Activated naive CD4-positive, alpha-beta T cell treated with Interleukin-2 at 50 U/mL for 16 hours (primary cell): ENCODE data around the gene GPR171.
"Not testable (repeated sequence)": the region's sequence is repeated elsewhere in the genome, so short reads cannot be mapped to it uniquely, and the experiment has no call there.

Experiments used
- DNase-seq: peaks from one replicate; pipeline ENCODE4 v3.0.0-alpha.2; 2020

GPR171 gene, protein sequence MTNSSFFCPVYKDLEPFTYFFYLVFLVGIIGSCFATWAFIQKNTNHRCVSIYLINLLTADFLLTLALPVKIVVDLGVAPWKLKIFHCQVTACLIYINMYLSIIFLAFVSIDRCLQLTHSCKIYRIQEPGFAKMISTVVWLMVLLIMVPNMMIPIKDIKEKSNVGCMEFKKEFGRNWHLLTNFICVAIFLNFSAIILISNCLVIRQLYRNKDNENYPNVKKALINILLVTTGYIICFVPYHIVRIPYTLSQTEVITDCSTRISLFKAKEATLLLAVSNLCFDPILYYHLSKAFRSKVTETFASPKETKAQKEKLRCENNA

DNA sequence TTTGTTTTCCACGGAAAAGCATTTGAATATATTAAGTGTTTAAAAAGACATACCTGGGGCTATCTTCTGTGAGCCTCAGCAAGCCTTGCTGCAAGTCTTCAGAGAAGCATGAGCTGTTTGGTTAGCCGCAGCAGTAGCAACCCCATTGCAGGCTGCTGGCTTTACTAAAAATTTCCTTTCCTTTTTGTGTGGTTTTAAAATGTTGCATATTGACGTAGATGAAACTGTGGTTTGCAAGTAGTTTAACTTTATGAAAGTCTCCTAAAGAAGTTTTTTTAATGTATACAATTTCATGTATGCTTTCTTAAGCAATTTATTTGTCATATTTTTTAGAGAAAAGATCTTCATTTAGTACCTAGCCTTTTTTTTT is at the start of gene GPR171:
TSS of gene GPR171 (minus strand) at position 166 of the 370 bp plus-strand sequence. CDS start 3,830 bp downstream, outside the sequence.
- peak; percentile 71 for DNase-seq

DNA sequence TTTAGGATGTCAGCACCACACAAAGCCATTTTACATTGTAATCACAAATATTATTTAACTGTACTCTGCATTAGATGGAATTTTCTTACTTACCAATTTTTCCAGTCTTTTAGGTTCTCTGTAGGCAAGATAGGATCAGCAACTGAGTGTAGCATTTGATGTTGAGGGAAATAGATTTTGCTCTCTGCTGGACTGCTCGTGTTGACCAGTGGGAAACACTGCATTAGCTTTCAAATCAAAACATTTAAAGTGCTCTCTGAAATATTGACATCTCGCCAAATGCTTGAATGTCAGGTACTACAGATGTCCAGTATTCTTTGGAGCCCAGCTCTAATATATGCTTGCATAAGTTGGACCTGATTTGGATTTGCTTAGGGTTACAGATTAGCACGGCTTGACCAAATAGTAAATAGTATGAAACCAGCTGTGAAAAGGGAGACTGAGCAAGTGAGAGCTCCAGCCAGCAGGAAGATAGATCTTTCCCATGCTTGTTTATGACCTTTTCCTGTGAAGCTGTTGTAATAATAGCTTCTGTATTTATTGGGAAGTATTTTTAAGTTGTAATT is 45.8 kb upstream of the GPR171 start:
- no peak for DNase-seq

DNA sequence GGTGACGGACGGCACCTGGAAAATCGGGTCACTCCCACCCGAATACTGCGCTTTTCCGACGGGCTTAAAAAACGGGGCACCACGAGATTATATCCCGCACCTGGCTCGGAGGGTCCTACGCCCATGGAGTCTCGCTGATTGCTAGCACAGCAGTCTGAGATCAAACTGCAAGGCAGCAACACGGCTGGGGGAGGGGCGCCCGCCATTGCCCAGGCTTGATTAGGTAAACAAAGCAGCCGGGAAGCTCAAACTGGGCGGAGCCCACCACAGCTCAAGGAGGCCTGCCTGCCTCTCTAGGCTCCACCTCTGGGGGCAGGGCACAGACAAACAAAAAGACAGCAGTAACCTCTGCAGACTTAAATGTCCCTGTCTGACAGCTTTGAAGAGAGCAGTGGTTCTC is 39.0 kb upstream of the GPR171 start:
- not testable (repeated sequence) for DNase-seq

DNA sequence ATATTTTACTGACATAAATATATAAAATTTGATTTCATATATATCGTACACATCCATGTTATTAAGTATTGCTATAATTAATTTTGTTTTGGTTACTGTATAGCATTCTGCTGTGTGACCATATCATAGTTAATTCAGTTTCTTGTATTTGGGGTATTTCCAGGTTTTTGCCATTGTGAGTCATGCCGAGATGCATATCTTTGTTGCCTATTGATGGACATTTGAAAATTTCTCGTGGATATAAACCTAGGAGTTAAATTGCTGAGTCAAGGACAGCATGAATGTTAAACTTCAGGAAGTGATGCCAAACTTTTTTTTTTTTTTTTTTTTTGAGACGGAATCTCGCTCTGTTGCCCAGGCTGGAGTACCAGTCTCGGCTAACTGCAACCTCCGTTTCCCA is 33.7 kb upstream of the GPR171 start:
- DNase-seq = no peak

DNA sequence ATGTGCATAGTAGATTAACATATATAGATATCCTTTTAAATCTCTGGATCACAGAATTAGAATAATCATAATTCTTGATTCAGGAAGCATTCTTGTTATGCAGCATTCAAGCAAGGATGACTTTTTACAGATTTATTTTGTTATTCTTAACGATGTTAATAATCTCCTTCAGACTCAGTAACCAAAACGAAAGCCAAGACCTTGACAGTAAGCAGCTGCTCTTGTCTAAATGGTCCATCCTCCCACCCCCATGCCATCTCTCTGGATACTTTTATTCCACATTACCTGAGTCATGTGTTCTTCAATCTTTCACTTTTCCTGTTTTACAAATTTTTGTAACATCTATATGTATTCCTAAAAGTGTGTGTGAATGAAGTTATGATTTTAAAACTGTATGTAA is 33.3 kb upstream of the GPR171 start:
- DNase-seq = no peak

DNA sequence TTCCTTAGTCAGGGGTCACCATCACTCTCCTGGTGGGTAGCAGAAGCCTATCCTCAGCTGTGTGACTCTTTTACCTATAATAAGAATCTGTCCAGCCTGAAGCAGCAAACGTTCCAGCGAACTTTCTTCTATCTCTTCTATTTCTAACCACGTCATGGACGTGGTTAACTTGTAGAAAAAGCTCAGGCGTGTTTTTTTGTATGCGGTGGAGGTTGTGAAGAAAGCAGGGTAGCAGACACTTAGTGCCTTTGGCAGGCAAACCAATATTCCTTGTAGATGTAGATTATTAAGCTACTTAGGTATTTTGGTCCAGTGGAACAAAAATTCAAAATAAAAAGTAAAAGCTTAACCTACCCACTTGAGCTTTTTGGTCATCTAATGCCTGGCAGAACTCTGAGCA is 31.8 kb upstream of the GPR171 start:
- DNase-seq = no peak

DNA sequence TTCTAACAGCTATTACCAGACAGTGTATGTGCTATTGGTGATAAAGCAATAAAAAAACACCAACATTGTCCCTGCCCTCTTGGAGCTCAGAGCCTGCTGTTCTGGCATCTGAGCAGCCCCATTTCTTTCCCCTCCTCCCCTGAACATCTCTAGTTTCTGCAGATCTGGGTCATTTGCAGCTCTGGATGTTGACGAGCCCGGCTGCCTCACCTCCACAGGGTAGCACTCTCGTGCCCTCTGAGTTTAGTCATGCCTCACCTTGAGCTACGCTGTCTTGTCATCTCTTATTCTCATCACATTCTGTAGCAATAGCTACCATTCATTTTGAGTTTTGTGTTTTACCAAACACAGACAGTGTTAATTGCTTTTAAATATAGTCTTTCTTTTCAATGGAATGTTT is 30.0 kb upstream of the GPR171 start:
- DNase-seq = no peak

DNA sequence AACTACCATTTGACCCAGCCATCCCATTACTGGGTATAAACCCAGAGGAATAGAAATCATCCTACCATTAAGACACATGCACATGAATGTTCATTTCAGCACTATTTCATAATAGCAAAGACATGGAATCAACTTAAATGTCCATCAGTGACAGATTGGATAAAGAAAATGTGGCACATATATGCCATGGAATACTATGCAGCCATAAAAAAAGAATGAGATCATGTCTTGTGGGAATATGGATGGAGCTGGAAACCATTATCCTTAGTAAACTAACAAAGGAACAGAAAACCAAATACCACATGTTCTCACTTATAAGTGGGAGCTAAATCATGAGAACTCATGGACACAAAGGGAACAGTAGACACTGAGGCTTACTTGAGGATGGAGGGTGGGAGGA is 29.4 kb upstream of the GPR171 start:
- not testable (repeated sequence) for DNase-seq

DNA sequence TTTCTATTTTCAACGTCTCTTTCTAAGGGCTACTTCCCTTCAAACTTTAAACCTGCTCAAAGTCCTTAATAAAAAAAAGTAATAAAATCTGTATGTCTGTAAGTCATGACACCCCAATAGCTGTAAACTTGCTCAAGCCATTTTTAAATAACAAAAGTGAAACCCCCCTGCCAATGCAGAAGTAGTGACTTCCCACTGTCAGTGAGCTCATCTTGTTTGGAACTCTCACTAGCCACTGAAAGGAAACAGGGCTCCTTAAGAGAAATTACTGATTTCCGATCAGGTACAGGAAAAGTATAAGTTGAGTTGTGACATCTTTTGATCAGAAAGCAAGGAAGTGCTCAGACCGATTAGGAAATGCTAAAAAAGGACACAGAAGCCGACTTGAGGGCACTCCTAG is 27.6 kb upstream of the GPR171 start:
- no peak for DNase-seq

DNA sequence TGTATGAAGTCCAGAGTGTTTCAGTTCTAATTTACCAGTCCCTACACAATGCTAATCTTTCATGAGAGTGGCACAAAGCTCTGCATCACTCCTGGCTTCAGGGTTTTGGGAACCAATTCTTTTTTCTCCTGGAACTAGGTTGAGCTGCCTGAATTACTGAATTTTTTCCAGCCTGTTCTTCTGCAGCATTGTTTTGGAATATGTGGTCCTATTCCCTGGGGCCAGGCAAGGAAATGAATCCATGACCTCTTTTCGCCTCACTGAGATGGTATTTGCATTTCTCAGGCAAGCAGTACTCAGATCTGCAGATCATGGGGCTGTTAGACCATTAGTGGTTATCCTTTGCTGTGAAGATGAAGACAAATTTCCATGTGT is 25.6 kb upstream of the GPR171 start:
- DNase-seq = no peak

DNA sequence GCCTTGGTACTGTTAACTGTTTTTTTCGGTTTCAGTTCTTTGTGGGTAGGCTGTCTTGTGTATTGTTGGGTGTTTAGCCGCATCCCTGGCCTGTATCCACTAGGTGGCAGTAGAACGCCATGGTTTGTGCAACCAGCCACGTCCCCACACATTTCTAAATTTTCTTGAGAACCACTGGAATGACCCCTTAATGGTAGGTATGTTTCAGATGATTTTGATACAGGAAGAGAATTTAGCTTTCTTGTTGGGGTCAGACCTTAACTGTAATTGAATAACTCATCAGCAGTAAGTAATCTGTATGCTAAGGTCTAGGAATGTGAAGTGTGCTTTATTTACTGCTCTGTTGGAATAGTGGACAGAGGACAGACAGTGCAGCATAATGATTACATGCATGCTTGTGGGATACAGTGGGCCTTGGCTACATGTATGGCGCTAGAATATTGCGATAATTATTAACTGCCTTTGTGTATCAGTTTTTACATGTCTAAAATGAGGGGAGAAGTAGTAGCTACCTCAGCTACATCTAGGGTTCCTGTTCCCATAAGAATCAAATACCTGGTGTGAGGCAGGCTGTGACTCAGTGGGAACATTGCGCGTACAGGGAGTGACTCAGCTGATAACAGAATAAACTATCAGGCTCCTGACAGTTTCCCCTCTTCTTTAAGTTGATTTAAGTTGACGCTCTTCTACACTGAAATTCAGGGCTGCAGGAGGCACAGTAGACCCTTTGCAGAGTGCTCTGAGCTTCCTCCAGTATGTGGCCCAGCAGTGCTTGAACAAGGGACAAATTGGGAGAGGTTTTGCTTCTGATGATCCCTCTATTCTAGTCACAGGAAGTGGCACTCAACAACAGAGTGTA is 25.0 kb upstream of the GPR171 start:
- peak; percentile 79 for DNase-seq

DNA sequence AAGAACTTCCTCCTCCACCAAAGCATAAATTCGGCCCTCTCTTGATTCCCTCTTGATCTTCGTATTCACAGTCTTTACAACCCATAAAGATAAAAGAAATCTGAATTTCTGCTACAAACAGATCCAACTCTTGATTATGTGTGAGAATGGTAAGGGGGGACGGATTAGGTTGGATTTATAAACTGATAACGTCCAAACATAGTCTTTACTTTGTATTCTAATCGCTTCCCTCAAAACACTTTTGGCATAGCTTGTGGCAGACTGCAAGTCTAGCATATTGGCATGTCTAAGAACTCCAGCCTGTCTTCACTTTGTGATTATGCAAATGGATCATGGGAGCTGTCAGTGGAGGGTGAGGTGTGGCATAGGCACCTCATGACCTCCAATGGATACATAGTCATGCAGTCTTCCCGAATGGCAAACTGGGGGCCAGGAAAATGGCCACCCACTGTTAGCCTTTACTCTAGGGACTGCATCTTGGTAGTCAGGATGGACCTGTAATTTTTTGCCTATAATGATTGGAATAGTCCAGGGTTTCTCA is 24.3 kb upstream of the GPR171 start:
- no peak for DNase-seq

DNA sequence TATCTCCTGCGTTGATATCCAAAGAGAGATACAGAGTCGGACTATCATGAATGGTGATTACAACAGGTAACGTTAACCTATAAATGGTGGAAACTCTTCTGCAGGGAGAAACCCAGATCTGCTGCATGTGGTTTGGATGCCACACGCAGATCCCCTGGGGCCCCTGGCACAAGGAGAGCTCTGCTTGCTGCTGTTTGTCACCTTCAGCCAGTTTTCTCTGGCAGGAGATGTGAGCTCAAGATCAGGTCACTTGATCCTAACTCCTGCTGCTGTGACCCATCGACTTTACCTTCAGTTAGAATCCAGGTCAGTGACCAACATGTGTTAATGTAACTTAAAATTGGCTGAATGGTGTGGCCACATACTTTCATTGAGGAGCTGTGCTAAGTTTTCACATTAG is 23.8 kb upstream of the GPR171 start:
- DNase-seq = no peak

DNA sequence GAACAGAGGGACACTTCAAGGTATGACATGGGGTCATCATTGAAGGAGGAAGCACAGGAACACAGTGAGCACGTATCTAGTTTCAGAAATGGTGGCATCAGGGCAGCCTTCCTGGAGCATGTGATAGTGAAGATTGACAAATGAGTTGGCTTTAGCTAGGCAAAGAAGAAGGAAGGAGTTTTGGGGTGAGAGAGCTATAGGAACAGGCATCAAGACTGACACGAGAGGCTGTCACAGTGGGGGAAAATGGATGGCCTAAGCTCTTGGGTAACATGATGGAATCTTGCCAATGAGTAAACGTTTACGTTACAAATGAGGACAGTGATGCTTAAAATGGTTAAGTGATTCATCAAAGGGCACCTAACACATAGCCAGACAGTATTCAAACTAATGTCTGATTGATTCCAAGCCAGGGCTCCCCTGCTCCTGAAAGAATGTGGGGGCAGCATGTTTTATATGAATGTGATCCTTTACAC is 23.1 kb upstream of the GPR171 start:
- DNase-seq = peak; percentile 8

DNA sequence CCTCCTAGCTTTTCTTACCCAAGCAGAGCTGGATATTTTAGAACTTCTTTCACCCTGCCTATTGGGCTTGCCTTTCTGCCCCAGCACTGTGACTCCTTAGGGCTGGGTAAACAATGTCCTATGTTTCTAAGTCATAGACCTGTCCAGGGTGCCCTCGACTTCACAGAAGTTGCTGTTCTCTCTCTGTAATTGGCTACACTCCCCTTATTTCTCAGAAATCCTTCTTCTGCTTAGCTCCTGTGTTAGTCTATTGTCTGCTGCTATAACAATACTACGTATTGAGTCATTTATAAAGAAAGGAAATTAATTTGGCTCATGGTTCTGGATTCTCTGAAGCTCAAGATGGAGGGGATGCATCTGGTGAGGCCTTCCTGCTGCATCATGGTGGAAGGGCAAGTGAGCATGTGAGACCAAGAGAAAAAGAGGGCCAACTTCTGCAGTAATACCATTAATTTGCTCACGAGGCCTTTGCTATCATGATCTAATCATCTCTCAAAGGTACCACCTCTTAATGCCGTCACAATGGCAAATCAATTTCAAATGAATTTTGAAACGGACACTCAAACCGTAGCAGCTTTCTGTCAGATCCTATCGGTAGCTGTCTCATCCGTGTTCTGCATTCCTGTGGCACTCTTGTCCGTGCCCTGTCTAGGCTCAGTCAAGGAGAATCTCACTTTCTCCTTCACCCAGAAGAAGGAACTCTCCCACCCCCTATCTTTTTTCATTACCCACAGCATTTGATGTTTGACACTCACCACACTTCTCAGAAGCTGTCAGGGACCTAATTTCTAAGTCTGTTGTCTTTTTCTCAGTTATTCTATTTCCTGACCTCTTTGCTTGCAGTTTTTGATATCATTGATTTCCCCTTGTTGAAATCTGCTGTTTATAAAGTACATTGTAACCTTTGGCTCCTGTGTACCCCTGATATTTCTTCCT is 22.3 kb upstream of the GPR171 start:
- no peak for DNase-seq

DNA sequence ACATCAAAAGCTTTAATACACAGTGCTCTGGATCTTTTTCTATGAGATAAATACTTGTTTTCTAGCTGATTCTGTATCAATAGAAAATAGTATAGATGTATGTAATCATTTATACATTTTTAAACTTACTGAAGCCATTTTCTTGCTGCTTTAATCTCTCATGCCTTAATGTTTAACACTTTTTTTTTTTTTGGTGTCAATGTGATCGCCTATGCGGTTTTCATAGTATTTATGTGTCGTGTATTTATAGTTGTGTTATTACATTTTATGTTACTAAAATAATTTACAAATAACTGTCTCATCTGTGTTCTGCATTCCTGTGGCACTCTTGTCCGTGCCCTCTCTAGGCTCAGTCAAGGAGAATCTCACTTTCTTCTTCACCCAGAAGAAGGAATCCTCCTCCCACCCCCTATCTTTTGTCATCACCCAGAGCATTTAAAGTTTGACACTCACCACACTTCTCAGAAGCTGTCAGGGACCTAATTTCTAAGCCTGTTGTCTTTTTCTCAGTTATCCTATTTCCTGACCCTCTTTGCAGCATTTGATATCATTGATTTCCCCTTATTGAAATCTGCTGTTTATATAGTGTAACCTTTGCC is 21.4 kb upstream of the GPR171 start:
- no peak for DNase-seq

DNA sequence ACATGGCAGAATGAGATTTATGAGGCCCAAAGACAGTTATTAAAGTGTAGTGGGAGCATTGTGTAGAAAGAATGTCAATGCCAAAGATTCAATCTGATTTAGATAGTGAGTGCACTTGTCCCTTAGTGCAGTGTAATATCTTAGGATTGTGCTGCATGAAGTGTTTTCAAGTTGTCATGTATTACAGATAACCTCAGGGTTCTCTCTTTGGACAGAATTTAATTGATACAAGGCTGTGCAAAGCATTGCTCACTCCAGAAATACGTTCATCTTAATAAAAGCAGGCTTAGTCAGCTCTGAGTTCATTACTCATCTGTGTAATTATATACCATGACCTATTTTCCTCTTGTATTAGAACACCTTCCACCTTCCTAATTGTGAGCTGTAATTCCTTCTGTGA is 16.0 kb upstream of the GPR171 start:
- DNase-seq = no peak

DNA sequence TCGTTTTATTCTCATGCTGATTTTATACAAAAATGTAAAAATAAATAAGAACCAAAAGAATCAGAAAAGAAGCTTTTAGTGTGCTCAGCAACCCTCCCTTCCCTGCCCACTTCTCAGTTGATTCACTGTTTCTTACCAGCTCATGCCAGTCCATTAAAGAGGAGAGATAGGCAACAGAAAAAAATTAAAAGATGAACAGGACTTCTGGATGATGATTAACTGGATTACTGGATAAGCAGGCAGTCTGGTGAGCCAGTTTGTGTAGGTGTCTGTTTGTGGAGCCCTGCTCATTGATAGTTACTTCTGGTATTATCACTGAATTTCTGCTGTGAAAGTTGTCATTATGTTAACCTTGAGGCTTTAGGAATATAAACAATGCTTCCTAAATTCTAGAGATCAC is 15.1 kb upstream of the GPR171 start:
- DNase-seq = no peak

DNA sequence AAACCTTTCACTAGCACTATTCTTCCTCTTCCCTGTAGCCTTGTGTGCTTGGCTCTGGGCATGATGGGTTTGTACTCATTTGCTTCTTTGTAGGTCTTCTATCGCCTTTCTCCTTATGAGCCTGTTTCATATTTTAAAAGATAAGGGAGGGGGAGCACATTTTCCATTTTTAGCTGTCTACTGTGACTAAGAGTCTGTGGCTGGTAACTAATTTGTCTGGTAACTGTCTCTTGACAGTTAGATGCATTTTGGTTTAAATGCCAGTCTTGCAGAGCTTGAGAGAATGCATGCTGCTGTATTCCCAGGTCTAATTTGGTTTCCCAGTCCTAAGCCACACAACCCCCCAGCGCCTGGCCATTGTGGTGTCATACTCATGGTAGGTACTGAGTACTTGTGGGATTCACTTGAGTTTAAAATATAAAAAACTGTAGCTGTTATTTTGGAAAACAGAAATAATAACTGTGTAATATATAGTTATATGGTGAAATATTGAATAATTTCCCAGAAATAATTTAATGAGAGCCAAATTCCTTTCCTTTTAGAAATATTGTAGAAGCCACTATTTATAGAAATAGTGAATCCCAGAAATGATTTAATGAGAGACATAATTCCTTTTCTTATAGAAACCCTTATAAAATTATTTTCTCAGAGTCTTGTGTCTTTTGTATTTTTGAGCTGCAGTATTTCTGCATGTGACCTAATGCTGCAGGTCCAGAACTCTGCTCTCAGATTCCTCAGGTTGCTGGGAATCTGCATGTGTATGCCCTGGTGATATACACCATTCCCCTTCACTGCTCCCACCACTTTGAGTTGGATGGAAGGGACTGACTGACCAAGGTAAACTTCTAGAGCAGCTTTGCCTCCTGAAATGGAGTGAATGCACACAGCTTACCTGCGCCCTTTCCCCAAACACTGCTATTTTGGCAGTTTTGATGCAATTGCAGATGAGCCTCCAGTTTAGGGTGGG is 13.9 kb upstream of the GPR171 start:
- DNase-seq = no peak

DNA sequence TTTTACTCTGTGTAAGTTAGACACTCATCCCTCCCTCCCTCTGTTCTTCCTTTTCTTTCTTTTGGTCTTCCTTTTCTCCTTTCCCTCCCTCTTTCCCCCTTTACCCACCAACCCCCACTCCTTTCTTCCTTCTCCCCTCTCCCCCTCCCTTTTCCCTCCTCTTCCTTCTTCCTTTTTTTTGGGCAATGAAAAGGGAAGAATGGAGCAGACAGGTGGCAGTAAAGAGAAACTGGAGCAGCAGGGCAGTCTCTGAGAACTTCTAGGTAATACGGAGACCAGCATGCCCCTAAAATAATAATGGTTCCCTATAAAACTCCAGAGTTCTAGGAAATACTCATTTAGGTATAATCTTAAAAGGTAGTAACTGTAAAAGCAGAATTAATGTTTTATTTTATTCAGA is 11.4 kb upstream of the GPR171 start:
- DNase-seq = no peak

DNA sequence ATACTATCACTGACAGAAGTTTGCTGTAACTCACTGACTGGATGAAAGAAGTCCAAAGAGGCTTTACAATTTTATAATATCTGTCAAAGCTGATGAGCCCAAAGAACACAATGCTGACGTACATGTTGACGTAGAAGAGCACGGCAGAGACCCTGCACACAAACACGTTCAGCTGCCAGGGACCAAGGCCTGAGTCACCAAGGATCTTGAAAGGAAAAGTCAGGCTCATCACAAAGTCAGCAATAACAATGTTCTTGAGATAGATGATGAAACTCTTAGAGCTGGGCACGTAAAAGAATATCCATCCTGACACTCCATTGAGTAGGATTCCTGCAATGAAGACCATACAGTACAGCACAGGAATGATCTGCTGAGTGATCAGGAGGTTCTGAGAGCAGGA is 10.9 kb upstream of the GPR171 start:
- DNase-seq = no peak
